Esophagus squamous epithelium (tissue), 5 donors: ENCODE data around the gene MYLK2. TPM values are rescaled to one million over a fixed set of nuclear protein-coding genes. Genes with fewer than 3 reads are reported as not detected.

Experiments used
- DNase-seq: peaks from one replicate; lab custom pipeline; 2025; lab: John Stamatoyannopoulos, UW
- H3K27ac ChIP-seq, 4 donors: fragments of 200-600 bp; sonication (generic); one replicate each; pipeline ENCODE4 v1.5.1; 2016 to 2019; ENCODE audit warnings: mild to moderate bottlenecking in 1 of 4
- H3K27me3 ChIP-seq, 4 donors: fragments of 200-600 bp; sonication (generic); 1 replicate in 3 of 4; 2 replicates in 1 of 4; pipeline versions ENCODE4 v1.5.1 to v1.6.0; 2017 to 2021; ENCODE audit warnings: antibody characterized with exemption in 1 of 4
- H3K36me3 ChIP-seq, 3 donors: fragments of 200-600 bp; sonication (generic); one replicate each; pipeline ENCODE4 v1.5.1; 2016 to 2019
- H3K4me1 ChIP-seq, 3 donors: fragments of 200-600 bp; sonication (generic); one replicate each; pipeline ENCODE4 v1.5.1; 2017 to 2019
- H3K4me3 ChIP-seq, 4 donors: fragments of 200-600 bp; sonication (generic); 1 replicate in 3 of 4; 2 replicates in 1 of 4; pipeline ENCODE4 v1.5.1; 2016 to 2019; ENCODE audit warnings: mild to moderate bottlenecking in 2 of 4, moderate library complexity in 1 of 4
- H3K9me3 ChIP-seq, 3 donors: fragments of 200-600 bp; sonication (generic); one replicate each; pipeline ENCODE4 v1.5.1; 2016 to 2019
- CTCF ChIP-seq, 6 experiments: fragments of 450-650 bp in 4 of 6; fragments of 200-600 bp in 2 of 6; sonication (generic) in 2 of 6; IDR thresholded peaks; one replicate each; pipeline ENCODE4 v1.5.1; 2016 to 2019; ENCODE audit warnings: antibody characterized with exemption in 6 of 6, mild to moderate bottlenecking in 4 of 6, moderate library complexity in 4 of 6
- POLR2A ChIP-seq, 4 donors: fragments of 450-650 bp; IDR thresholded peaks; one replicate each; pipeline ENCODE4 v1.6.1; 2017; ENCODE audit warnings: antibody characterized with exemption in 4 of 4, mild to moderate bottlenecking in 4 of 4, moderate library complexity in 3 of 4
- WGBS, 2 donors: methylation state at CpG; one replicate each; pipeline ENCODE4 v1.1.5; 2018; 5-methylcytosine and 5-hydroxymethylcytosine counted together
- intact Hi-C: fragments of 100-400 bp; cut with DNase I; formaldehyde crosslinking; loops from one replicate; pipeline ENCODE4 v1.15.0; 2022
- total RNA-seq, 4 donors: library from RNA; depleted of rRNA; stranded (reverse); fragments of >200 nt; gene quantifications; one replicate each; pipeline ENCODE4 v1.1.0, GENCODE V29; 2016
- donor health status: DM: yes; HTN: yes; CAD: no.

MYLK2 gene
- total RNA-seq, 4 donors from 2014 or later: 0.38 TPM; not detected in 3

GRCh38 chr20:31851240-31851955, 32.2 kb downstream of the MYLK2 start:
- H3K27me3 ChIP-seq: peaks cover 0 to 77% (median 0%) of the 10 kb centered on the region in 4 donors
- no peak for DNase-seq
- H3K4me1 ChIP-seq: peaks cover 3 to 41% (median 5%) of the 10 kb centered on the region in 3 donors
- H3K4me3 ChIP-seq: no peak overlapping the region
- no peaks in the 10 kb centered on the region for H3K36me3 ChIP-seq
- intact Hi-C loops: loop anchor here (5.0 to 10.0 kb wide), 2 partner anchors 101 to 243 kb away; partner anchors contain the start of gene PDRG1
- H3K27ac ChIP-seq: no peak overlapping the region
- no peak for TF ChIP-seq POLR2A (IDR thresholded peaks at IDR 0.05)
- no peak for TF ChIP-seq CTCF (IDR thresholded peaks at IDR 0.05)
- no peaks in the 10 kb centered on the region for H3K9me3 ChIP-seq
- 70 to 76% methylated on average over 9 to 11 of the region's 11 CpGs for WGBS, 2 donors

- Histone ChIP-seq H3K4me1 (peaks cover 3 to 39% (median 5%) of the 10 kb centered on the region in 3 donors), H3K27me3 (peaks cover 0 to 92% (median 0%) of the 10 kb centered on the region in 4 donors), H3K9me3 (no peaks in the 10 kb centered on the region), H3K36me3 (no peaks in the 10 kb centered on the region), H3K4me3 (no peak overlapping the region), H3K27ac (no peak overlapping the region)
- TF ChIP-seq CTCF (IDR thresholded peaks at IDR 0.05) (no peak), POLR2A (IDR thresholded peaks at IDR 0.05) (no peak)
- no peak for DNase-seq
- intact Hi-C loops: loop anchor here (5.0 to 10.0 kb wide), 2 partner anchors 99 to 241 kb away; partner anchors contain the start of gene PDRG1
- WGBS, 2 donors: 70% methylated on average over 5 to 7 of the region's 7 CpGs
Observed at GRCh38 chr20:31853481-31853880, 34.3 kb downstream of the MYLK2 start.

GRCh38 chr20:31856516-31856915, 37.4 kb downstream of the MYLK2 start:
- no peak overlapping the region for H3K4me3 ChIP-seq
- TF ChIP-seq POLR2A (IDR thresholded peaks at IDR 0.05) (no peak), CTCF (IDR thresholded peaks at IDR 0.05) (no peak)
- no peaks in the 10 kb centered on the region for H3K36me3 ChIP-seq
- no peak for DNase-seq
- peaks cover 0 to 97% (median 0%) of the 10 kb centered on the region in 4 donors for H3K27me3 ChIP-seq
- intact Hi-C loops: loop anchor here (10.0 kb wide), 1 partner anchor 238 kb away; no protein-coding TSS in a partner anchor
- no peak overlapping the region for H3K27ac ChIP-seq
- H3K4me1 ChIP-seq: peaks cover 12 to 31% (median 16%) of the 10 kb centered on the region in 3 donors
- WGBS, 2 donors: 47 to 59% methylated on average over 3 of the region's 3 CpGs
- H3K9me3 ChIP-seq: no peaks in the 10 kb centered on the region

GRCh38 chr20:31857861-31858759, 39.0 kb downstream of the MYLK2 start:
- Histone ChIP-seq H3K4me3 (no peak overlapping the region), H3K9me3 (no peaks in the 10 kb centered on the region), H3K36me3 (no peaks in the 10 kb centered on the region), H3K4me1 (peaks cover 13 to 22% (median 16%) of the 10 kb centered on the region in 3 donors), H3K27ac (no peak overlapping the region), H3K27me3 (peaks cover 0 to 86% (median 0%) of the 10 kb centered on the region in 4 donors)
- 63 to 66% methylated on average over 6 of the region's 15 CpGs for WGBS, 2 donors
- intact Hi-C loops: loop anchor here (10.0 kb wide), 1 partner anchor 237 kb away; no protein-coding TSS in a partner anchor
- TF ChIP-seq POLR2A (IDR thresholded peaks at IDR 0.05) (no peak), CTCF (IDR thresholded peaks at IDR 0.05) (no peak)
- no peak for DNase-seq
